NK-92 (cell line): ENCODE measurements around the gene CD9.

ENCODE experiments used
- DNase-seq: peaks from one replicate; lab custom pipeline; 2025; ENCODE audit not compliant: unreplicated experiment; lab: John Stamatoyannopoulos, UW

Gene CD9

GRCh38 chr12:6236641-6236940 lies 36.4 kb downstream of the CD9 start:
- no peak for DNase-seq

- no peak for DNase-seq
Measured at GRCh38 chr12:6237830-6238229, 37.6 kb downstream of the CD9 start.

DNA sequence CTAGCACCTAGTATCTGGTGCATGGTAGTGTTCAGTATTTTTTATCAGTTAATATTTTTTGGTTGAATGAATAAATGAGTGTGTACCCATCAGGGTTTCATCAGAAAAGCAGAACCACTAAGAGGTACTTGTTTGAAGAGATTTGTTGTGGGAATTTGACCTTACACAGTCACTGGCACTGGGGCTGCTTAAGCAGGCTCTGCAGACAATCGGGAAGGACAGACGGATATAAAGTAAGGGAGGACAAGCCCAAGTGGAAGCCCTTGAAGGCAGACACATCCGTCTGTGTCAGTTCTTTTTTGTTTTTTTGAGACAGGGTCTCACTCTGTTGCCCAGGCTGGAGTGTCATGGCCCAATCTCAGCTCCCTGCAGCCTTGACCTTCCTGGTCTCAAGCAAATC lies 38.7 kb downstream of the CD9 start:
- no peak for DNase-seq

DNA sequence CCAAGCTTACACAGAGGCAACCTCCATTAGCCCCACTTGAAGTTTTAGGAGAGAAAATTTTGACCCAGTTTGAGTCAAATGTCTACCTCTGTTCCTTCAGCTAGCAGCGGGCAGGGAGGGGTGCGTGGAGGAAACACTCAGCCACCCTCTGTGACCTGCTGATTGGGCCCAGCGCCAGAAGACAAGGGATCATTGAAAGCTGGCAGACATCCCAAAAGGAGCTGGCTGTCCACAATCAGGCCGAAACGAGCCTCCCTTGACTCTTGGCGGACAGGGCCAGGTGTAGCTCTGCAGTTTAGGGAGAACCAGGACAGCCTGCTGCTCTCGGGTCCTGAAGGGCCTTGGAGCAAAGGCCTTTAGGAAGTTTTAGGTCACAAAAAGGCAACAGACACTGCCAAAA lies 41.3 kb downstream of the CD9 start:
- no peak for DNase-seq

DNA sequence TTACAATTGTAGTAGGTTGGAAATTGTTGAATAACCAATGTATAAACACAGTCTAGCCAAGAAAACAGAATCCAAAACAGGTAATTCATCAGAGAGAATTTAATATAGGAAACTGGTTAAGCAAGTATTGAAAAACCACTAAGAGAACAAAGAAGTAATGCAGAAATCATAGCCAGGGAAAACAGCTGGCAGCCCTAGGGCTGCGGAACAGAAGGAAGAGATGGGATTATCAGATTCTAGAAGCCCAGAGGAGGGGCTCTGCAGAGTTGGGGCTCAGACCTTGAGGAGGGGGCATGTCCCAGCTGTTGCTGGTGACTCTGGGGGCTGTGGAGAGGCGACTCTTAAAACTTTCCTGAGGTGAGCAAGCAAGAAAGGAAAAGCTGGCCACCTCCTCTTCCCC lies 49.4 kb downstream of the CD9 start:
- no peak for DNase-seq

- no peak for DNase-seq
Measured at GRCh38 chr12:6250343-6250742, 50.1 kb downstream of the CD9 start.

- no peak for DNase-seq
Measured at GRCh38 chr12:6253278-6253677, 53.1 kb downstream of the CD9 start.

DNA sequence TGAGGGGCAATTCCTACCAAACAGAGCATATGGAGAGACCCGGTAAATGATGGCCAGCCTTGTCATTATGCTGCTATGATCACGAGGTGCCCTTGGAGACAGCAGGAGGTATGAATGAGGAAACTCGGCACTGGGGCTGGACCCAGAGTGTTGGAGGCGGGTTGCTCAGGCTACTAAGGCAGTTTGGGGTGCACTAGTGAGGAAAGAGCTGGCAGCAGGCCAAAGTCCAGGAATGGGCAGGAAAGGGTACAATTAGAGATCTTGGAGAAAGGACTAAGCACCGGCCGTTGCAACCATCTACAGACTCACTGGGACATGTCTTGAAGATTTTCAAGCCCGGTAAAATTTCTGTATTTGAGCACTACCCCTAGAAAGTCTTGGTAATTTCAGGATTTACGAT lies 54.3 kb downstream of the CD9 start:
- DNase-seq = no peak

DNA sequence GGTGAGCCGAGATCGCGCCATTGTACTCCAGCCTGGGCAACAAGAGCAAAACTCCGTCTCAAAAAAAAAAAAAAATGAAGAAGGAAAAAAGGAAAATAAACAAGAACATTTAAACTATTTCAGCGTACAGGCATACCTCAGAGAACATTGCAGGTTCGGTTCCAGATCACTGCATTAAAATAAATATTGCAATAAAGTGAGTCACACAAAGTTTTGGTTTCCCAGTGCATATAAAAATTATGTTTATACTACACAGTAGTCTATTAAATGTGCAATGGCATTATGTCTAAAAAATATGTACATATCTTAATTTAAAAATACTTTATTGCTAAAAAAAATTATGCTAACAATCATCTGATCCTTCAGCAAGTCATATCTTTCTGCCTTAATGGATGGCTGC lies 56.8 kb downstream of the CD9 start:
- no peak for DNase-seq

DNA sequence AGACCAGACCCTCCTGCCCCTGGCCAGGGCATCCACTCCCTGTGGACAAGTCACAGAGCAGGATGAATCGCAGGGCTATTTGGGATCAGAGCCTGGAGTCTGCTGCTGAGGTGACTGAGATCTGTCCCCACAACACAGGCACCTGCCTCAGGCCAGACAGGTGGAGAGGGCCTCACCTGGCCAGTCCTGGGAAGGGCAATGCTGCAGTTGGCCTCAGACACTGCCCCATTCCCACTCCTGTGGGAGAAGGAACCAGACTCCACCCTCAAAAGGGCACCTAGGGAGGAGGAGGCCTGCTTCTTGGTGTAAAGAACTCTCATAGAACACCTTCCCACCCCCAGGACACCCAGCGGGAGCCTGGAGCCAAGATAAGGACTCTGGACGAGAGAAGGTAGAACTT lies 62.0 kb downstream of the CD9 start:
- DNase-seq = no peak

GRCh38 chr12:6262623-6263022 lies 62.4 kb downstream of the CD9 start:
- DNase-seq = no peak

GRCh38 chr12:6263931-6264330 lies 63.7 kb downstream of the CD9 start:
- no peak for DNase-seq

GRCh38 chr12:6264402-6265037 lies 64.3 kb downstream of the CD9 start:
- no peak for DNase-seq

DNA sequence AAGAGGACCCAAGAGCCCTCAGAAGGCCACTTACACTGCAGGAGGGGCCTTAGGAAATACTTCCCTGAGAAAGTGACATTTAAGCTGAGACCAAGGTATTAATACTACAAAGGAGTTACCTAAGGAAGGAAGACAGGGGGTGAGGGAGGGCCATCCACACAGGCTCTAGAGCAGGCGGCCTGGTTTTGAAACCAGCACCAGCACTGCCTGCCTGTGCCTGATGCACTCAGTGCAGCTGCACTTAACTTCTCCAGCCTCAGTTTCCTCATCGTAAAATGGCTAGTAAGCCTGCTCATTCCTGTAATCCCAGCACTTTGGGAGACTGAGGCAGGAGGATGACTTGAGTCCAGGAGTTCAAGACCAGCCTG lies 64.8 kb downstream of the CD9 start:
- no peak for DNase-seq

DNA sequence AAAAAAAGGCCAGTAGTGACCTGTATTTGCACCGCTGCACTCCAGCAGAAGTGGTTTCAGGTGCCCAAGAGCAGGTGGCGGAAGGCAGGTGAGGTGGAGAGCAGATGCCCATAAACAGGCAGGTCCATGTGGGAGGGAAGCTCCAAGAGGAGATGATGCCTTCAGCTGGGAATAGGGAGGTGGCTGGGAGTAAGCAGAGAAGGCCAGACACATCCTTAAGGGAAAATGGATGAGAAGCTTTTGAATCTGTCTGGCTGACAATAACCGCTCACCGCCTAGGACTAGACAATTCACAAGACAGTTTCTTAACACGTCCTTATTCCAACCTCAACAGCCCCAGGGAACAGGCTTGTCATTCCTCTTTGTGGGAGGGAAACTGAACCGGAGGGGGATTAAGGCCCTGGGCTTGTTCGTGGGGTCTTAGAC lies 66.4 kb downstream of the CD9 start:
- DNase-seq = no peak

GRCh38 chr12:6266971-6267721 lies 66.9 kb downstream of the CD9 start:
- no peak for DNase-seq

DNA sequence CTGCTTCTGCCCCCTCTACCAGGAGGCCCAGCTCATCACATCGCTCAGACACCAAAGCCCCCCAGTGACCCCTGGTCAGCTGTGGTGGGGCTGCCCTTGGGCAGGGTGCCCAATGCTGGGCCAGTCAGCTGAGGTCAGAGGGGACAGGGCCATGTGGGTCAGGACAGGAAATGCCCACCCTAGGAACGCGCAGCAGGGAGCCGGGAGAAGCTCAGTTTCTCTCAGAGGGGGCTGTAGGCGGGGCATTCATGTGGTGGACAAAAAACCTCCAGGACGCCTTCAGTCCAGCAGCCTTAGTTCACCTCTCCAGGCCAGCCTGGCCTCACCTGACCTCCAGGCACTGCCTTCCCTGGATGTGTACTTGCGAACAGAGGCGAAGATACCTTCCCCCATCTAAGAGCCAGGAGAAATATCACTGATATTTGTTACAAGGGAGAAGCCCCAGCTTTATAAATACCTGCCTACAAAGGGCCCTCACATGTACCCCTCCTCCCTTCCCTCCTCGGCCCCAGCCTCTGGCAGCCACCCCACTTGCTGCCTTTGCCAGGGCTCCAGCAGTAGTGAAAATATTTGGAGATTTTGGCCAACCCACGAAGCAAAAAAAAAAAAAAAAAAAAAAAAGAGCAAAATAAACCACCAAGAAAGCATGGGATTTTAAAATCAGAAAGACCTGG lies 68.4 kb downstream of the CD9 start:
- no peak for DNase-seq

DNA sequence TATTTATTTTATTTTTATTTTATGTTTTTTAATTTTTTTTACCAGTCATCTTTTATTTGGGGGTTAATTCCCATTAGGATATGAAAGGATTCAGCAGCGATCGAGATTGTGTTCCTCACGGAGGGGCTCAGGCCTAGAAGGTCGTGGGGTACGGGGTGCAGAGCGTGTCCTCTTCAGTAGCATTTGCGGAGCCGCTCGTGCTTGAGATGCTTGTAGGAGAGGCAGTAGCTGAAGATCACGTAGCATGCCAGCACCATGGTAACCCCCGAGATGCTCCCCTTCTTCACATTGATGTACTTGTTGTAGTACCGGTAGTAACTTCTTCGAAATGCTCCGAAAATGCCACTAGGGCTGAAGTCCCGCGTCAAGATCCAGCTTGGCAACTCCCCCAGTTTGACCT lies 69.8 kb downstream of the CD9 start:
- no peak for DNase-seq

DNA sequence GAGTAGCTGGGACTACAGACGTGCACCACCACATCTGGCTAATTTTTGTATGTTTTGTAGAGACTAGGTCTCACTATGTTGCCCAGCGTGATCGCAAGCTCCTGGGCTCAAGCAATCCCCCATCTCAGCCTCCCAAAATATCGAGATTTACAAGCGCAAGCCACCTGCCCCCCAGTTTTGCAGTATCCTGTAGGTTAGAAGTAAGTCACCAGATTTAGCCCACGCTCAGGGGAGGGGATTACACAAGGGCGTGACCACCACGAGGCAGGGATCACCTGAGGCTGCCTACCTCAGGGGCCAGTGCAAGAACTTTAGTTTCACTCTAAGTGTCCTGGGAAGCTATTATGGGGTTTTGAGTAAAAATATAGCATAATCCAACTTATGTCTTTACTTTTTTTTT lies 71.1 kb downstream of the CD9 start:
- no peak for DNase-seq

DNA sequence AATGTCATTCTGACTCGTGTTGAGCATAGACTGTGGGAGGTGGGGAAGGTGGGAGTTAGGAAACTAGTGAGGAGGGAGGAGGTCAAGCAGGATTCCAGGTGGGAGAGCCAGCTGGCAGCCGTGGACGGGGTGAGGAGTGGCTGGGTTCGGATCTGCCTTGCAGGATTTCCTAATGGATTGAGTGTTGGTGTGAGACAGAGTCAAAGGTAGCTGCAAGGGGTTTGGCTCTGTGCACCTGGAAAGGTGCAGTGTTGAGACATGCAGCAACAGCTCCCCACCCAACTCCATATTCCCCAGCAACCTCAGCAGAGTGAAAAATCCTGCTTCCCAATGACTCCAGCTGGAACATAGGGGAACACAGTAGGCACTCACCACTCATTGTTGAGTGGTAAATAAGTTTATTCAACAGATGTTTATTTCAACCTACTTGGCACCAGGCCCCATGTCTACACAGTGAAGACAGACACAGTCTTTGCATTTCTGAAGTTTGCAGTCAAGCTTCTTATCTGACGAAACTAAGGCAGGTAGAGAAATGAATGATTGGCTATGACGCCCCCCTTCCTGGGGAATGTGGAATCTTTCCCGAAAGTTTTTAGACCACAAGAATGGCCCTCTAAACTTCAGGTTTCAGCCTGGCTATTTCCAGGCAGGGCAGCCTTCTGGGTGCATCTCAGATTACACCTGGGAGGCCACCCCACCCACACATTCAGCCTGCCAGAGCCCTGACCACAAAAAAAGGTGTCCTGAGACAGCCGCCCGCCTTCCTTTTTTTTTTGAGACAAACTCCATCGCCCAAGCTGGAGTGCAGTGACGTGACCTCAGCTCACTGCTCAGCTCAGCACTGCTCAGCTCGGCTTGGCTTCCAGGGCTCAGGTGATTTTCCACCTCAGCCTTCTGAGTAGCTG lies 72.4 kb downstream of the CD9 start:
- DNase-seq = no peak

DNA sequence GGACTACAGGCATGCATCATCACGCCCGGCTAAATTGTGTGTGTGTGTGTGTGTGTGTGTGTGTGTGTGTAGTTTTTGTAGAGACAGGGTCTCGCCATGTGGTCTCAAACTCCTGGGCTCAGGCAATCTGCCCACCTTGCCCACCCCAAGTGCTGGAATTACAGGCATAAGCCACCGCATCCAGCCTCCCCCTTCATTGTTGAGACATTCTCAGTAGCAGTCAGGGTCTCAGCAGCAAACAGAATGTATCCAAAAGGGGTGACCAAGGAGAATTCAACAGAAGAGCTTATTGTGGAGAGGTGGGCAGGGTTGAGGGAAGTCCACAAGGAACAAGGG lies 73.0 kb downstream of the CD9 start:
- DNase-seq = no peak
